Esophagus muscularis mucosa (tissue), 4 donors: ENCODE data around the gene LDLRAD3.

Experiments used
- CTCF ChIP-seq, 3 experiments: fragments of 200-600 bp in 2 of 3; fragments of 450-650 bp in 1 of 3; sonication (generic) in 2 of 3; IDR thresholded peaks; one replicate each; pipeline ENCODE4 v1.5.1; 2017 to 2019; ENCODE audit warnings: antibody characterized with exemption in 3 of 3, mild to moderate bottlenecking in 2 of 3, moderate library complexity in 1 of 3
- EP300 ChIP-seq: sonication (generic); formaldehyde crosslinking; IDR thresholded peaks from one replicate; pipeline ENCODE4 v1.6.1; 2017; ENCODE audit warnings: antibody characterized with exemption
- POLR2A ChIP-seq: fragments of 450-650 bp; IDR thresholded peaks from one replicate; pipeline ENCODE4 v1.6.1; 2017; ENCODE audit warnings: antibody characterized with exemption, moderate library complexity, mild to moderate bottlenecking, low read depth
- POLR2AphosphoS5 ChIP-seq, 2 donors: sonication (generic); formaldehyde crosslinking; IDR thresholded peaks; one replicate each; pipeline ENCODE4 v1.6.1; 2017; ENCODE audit warnings: antibody characterized with exemption in 2 of 2

- TF ChIP-seq EP300 (no peak), CTCF (IDR thresholded peaks at IDR 0.05) (no peak), POLR2A (no peak), POLR2AphosphoS5 (IDR thresholded peaks at IDR 0.05) (no peak)
Observed at GRCh38 chr11:36213393-36213840, 269.6 kb downstream of the LDLRAD3 start.
